HG03378 (cell line): ENCODE results near the gene MFRP.

Experiments used
- ATAC-seq: cut with Tn5 transposase; IDR thresholded peaks from one replicate; pipeline ENCODE4 v1.9.1; 2021; ENCODE audit warnings: mild to moderate bottlenecking, moderate library complexity; ENCODE audit not compliant: unreplicated experiment

MFRP gene

GRCh38 chr11:119359365-119360214, 13.1 kb upstream of the MFRP start:
- ATAC-seq, result no peak

- ATAC-seq, result no peak
Measured at GRCh38 chr11:119357074-119357473, 10.6 kb upstream of the MFRP start.

GRCh38 chr11:119356349-119357031, 10.0 kb upstream of the MFRP start:
- ATAC-seq, result no peak

- ATAC-seq, result no peak
Measured at GRCh38 chr11:119355091-119355843, 8.8 kb upstream of the MFRP start.

- ATAC-seq, result no peak
Measured at GRCh38 chr11:119352857-119353260, 6.4 kb upstream of the MFRP start.

GRCh38 chr11:119351232-119351631, 4.7 kb upstream of the MFRP start:
- ATAC-seq, result no peak

- ATAC-seq, result no peak
Measured at GRCh38 chr11:119350302-119350701, 3.8 kb upstream of the MFRP start.

- no peak for ATAC-seq
Measured at GRCh38 chr11:119347940-119348605, 1.6 kb upstream of the MFRP start.

GRCh38 chr11:119347242-119347641, 737 bp upstream of the MFRP start:
- no peak for ATAC-seq

- no peak for ATAC-seq
Measured at GRCh38 chr11:119345685-119346084, 820 bp downstream of the MFRP start.

- ATAC-seq, result no peak
Measured at GRCh38 chr11:119344291-119345010, 2.1 kb downstream of the MFRP start.

GRCh38 chr11:119343726-119344125, 2.8 kb downstream of the MFRP start:
- no peak for ATAC-seq

- no peak for ATAC-seq
Measured at GRCh38 chr11:119342362-119343130, 4.0 kb downstream of the MFRP start.

- no peak for ATAC-seq
Measured at GRCh38 chr11:119342023-119342300, 4.5 kb downstream of the MFRP start.

GRCh38 chr11:119341222-119342022, 5.1 kb downstream of the MFRP start:
- ATAC-seq, result no peak

- no peak for ATAC-seq
Measured at GRCh38 chr11:119340335-119341221, 5.9 kb downstream of the MFRP start, which contains the start of gene C1QTNF5. Gene C1QTNF5, minus strand, starts transcription at chr11:119340883. Its CDS starts 486 bp downstream, at chr11:119340397.

GRCh38 chr11:119339589-119340334, 6.7 kb downstream of the MFRP start:
- ATAC-seq, result no peak
